C1 segment of cervical spinal cord (tissue), 14 donors: ENCODE results near the gene GABBR1.

ENCODE experiments used
- DNase-seq, 14 donors: peaks; one replicate each; lab custom pipeline; 2025; lab: John Stamatoyannopoulos, UW

The GABBR1 gene

DNA sequence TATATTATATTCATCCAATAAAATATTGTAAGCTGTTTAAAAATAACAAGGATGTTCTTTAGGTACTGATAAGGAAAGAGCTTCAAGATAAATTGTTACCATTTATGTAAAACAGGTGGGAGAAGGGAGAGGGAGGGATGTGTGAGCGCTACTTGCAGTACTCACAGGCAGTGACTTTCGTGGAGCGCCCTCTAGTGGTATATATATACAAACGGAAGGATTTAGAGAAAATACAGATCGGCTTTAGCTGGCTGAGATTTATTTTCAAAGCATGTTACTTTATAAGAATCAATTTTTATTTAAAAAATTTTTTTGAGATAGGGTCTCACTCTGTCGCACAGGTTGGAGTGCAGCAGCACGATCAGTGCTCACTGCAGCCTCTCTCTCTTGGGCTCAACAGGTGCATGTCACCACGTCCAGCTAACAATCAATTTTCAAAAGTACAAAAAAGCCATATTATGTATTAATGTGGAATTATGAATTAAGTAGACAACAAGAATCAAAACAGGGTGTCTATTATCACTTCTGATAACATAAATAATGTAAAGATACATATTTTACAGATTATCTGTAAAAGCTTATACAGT is 20.6 kb upstream of the GABBR1 start:
- DNase-seq = peak in 2 of 14 donors; percentile 18 to 70

DNA sequence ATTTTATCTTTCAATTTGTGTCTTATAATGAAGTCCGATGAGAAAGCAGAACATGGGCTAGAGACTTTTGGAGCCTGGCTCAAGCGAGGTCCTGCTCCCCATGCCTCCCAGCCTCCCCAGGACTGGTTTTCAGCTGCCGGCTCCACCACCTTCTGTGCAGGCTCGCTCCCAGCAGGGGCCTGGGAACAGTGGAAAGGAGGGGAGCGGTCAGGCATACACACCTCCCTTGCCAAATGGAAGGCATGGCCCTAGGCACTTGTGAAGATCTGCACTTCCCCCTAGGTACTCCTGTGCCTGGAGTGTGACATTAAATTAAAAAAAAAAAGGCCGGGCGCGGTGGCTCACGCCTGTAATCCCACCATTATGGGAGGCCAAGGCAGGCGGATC is 19.2 kb upstream of the GABBR1 start:
- DNase-seq = no peak

DNA sequence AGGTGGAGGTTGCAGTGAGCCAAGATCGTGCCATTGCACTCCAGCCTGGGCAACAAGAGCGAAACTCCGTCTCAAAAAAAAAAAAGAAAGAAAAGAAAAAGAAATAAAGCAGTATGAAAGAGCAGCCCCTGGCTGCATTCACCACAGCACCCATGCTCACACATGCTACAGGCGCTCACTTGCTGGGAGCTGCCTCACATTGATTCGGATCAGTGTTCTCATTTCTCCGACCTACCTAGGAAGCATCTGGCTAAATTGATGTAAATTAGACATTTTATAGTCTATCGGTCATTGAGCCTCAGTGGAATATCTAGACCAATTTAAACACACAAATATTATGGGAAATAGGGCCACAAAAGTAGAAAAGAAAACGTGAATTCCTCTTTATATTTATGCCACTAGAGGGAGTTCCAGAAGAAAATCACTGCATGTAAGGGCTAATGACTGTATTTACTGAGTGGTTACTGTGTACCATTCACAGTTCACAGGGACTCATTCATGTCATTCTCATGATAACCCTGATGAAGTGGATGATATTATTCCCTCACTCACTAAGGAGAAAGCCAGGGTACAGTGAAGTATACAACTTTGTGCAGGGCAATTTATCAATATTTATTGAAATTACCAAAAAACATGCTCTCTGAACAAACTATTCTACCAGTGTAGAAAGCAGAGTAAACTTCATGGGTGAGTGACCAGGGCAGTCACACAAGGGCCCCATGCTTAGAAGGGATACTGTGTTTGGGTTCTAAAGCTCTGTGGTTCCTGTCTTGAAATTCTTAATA is 18.6 kb upstream of the GABBR1 start:
- peak in 1 of 14 donors; percentile 14 for DNase-seq

DNA sequence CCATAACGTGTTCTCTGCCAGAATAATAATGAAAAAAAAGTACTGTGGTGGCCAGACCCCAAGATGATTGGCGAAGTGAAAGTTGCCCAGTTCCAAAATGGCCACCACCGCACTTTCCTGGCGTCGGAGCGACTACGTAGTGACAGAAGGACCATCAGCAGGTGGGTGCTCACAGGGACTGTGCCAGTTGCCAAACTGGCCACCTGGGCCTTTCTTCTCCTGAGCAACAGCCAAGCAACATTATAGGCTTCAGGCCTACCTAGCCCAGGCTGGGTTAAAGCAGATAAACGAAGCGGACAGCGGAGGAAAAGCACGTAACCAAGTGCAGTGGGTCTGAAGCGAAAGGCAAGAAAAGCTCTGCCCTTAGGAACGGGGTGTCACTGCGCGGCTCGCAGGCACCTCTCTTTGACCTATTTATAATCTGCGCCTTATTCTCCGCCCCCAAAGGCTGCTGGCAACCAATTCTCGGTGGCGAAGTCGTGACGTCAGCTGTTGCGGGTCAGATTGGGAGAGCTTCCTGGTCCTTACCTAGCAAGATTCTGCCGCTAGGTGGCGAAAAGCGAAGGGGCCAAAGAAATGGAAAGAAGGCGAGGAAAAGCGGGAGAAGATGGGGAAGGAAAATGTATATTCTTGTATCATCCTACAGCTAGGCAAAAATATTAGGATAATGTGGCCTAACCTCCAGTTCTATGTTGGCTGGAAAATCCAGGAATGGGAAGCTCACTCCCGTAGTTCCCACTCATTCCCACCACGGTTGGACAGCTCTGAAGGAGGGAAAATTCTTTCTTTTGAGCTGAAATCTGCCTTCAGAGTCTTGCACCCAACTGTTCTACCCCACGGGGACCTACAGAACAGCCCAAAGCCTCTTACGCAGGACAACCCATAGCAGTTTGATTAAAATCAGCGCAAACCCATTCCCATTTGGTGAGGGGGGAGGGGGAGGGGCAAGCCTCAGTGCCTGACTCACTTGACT is 17.0 kb upstream of the GABBR1 start:
- DNase-seq = peak; percentile 38 to 99 (median 93)

DNA sequence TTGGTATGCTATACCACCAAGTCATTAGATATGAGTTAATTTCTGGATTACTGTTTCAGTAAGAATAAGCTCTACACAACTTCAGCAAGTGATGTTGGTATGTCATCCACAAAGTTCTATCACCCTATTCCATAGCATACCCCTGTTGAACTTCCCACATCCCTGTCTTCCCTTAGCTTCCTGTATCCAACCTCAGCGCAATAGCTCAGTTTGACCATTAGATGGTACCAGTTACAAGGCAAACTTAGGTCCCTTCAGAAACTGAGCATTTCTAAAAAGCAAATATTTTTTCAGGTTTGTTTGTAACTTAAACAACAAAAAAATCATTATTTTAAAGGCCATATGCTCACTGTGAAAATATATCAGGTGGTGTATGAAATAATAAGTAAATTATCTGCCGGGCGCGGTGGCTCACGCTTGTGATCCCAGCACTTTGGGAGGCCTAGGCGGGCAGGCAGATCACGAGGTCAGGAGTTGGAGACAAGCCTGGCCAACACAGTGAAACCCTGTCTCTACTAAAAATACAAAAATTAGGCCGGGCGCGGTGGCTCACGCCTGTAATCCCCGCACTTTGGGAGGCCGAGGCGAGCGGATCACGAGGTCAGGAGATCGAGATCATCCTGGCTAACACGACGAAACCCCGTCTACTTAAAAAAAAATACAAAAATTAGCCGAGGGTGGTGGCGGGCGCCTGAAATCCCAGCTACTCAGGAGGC is 15.1 kb upstream of the GABBR1 start:
- DNase-seq = no peak

DNA sequence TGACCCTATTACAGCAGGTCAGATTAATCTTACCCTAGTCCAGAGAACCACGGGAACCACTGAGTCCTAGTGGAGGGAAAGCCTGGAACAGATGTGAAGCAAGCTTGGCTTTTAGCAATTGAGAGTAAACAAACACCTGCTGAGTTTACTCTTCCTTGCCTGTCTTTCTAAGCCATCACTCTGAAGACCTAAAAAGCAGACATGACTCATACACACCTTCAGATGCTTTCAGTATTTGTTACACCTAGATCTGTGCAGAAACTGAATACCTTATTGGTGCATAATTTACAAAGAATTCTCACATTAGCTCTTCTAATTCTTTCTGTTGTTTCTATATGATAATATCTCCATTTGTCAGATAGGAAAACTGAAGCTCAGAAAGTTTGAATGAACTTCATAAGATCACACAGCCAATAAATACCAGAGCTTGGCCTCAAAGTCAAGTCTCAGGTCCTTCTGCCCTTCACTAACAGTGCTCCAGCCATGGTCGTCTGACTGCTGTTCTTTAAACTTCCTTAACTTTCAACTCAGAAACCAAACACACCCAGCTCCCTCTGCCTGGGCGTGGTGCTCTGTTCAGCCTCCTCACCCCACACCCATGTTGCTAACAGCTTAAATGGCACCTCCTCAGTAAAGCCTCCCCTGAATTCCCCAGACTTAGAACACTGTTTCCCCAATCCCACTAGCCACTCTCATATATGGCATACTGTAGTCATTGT is 8.6 kb upstream of the GABBR1 start:
- DNase-seq = no peak

DNA sequence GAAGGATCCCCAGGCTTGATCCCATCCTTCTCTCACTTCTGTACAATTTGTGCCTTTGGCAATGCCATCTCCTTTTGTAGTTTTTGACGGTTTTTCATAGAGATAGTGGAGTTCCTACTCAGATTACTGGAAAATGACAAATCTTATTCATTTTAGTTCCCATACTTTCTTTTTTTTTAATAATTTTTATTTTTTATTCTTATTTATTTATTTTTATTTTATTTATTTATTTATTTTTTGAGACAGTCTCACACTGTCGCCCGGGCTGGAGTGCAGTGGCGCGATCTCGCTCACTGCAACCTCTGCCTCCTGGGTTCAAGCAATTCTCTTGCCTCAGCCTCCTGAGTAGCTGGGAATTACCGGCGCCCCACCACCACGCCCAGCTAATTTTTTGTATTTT is 4.3 kb upstream of the GABBR1 start:
- no peak for DNase-seq

DNA sequence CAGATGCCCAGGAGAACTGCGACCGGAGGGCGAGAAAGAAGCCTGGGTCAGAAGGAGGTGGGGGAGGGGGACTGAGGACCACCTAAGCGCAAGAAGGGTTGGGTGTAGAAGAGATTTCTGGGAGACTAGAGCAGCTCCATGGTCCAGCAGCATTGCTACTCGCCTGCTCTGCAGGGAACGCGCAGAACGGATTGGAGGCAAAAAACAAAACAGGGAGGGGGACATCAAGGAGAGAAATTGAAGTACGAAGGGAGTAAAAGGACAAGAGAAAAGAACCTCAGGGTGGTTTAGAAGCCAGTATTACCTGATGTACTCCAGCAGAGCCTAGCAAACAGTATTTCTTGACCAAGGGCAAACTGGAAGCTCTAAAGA is 537 bp upstream of the GABBR1 start:
- DNase-seq = peak in 2 of 14 donors; percentile 48 to 87

DNA sequence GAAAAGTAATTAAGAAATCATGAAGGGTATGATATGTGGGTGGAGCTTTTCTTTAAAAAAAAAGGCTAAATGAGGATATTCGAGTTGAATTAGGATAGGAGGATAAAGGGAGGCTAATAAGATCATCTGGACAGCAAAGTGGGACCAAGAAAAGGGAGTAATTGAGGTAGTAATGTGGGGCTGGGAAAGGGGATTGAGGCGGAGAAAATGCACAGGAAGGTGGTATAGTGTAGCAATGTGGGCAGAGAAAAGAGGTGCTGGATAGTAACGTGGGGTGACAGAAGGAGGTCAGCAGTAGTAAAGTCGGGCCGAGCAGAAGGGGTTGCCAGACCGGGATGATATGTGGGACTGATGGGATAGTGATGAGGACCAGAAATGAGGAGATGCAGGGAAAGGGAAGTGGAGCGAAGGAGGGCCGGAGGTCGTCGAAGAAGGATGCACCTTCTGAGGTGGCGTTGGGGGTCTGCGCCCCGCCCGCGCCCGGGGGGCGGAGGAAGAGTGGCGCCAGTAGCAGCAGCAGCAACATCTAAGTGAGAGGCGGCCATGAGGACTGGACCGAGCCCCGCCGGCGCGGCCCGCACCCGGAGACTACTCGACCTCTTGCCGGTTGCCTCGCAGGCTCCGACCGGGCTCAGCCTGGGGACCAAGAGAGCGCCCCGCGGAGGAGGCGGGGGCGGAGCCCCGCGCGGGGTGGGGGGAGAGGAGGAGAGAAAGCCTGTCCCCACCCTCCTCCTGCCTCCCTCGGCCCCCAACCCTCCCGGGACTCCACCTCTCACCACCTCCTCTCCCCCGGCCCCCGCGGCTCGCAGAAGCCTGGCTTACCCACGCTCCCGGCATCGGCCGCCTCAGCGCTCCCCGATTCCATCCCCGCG is 887 bp downstream of the GABBR1 start:
- peak in 9 of 14 donors; percentile 18 to 77 (median 49) for DNase-seq

DNA sequence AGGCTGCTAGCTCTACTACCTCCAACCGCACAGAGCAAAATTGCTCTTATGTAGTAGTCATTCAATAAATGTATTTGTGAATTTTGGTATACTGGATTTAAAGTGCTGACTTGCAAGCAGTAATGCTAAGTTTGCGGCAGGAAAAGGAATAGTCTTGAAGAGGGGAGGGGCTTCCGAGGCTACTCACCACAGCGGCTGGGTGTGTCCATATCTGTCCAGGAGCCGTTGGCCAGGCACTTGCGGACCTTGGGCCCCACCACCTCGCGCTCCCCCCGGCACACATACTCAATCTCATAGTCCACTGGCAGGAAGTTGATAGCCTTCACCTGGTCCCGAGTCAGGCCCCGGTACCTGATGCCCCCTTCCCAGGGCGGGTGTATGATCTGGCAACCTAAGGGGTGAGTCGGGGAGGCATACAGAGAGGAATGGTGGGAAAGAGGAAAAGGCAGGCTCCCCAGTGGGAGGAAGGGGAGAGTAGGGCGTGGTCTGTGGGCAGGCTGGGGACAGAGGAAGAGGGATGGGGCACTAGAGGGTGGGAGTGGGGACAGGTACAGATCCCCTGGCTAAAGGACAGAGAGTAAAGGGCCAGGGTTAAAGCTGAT is 1.7 kb downstream of the GABBR1 start:
- DNase-seq = peak in 1 of 14 donors; percentile 35

DNA sequence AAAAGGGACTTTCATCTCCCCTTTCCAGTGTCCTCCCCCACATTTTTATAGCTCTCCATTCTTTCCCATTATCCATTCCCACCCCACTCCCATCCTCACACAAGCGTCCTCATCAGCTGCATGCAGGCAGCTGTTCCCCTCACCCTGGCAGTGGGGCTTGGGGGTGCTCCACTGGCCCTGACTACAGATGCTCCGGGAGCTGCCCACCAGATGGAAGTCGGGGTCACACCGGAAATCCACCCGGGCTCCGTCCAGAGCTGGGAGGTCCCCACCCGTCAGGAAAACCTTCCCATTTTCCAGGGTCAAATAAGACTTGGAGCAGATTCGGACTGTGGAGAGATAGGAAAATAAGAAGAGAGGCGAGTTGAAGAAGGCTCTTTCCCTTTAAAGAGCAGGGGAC is 2.7 kb downstream of the GABBR1 start:
- no peak for DNase-seq

DNA sequence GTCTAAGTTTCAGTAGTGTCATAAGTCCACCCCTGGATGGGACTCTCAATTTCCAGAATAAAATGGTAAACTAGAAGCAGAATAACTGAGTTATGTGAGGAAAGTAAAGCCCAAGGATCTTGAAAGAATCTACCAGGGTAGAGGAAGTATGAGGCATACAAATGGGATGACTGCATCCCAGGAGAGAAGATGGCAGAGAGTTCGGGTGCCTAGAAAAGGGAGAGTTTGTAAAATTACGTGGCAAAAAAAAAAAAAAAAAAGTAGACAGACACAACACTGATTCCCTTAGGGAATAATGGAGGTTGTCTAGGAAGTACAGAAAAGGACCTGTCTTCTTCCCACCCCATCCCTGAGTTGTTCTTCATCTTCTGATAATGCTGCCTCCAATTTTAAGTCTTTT is 3.4 kb downstream of the GABBR1 start:
- DNase-seq = no peak

DNA sequence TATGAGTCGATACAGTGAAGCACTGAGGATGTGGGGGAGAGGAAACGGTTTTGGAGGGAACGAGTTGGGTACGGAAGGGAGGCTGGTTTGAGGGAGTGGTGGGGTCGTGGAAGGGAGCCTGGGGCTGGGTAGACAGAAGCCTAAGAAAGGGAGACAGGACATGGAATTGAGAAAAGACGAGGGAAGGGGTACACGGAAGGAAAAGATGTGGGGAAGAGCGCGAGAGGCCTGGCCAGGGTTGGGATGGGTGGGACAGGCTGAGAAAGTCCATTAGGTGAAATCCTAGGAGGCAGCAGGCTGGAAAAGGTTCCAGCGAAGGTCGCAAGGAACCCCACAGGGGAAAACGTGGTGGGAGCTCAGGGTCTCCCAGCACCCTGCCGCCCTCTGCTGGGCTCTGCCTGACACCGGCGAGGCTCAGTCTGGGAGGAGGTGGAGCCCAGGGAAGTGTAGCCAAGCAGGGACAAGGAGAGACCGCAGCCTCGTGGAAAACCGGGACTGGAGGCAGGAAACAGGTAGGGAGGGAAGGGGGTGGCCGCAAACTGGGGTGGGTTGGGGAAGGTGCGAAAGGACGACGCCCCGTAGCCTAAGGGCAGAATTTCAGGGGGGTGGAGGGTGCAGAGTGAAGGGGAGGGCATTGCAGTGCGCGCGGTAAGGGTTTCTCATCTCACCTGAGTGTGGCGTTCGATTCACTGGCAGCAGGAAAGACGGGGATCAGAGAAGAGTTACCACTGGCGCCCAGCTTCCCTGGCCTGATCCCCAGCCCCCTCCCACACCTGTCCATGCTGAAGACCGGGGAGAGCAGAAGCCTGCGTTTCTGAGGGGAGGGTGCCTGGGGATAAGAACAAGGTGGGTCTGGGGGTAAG is 4.3 kb downstream of the GABBR1 start:
- peak in 11 of 14 donors; percentile 29 to 81 (median 51) for DNase-seq

DNA sequence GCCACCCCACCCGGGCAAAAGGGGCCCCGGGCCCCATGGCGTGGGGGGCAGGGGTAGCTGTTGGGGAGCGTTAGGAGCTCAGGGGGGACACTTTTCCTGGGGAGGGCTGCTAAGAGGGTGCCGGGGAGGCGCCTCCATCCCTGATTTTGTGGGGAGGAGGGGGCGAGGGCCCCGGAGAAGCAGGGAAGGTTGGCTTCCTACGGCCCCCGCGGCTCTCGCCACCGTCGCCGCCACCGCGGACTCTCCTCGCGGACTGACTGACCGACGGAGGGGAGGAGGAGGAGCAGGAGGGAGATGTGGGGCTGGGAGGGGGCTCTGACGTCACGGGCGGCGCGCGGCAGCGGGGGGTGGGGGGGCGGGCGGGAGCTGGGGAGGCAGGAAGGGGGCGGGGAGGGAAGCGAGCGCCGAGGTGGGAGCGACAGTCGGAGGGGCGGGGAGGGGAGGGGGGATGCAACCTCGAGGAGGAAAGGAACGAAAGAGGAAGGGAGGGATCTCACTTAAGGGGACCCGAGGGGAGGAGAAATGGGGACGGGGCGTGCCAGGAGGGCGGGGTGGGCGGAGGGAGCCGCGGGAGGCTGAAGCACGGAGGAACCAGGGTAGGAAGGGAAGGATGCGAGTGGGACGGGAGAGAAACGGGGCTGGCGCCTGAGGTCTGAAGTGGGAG is 5.1 kb downstream of the GABBR1 start:
- peak in 11 of 14 donors; percentile 11 to 68 (median 57) for DNase-seq

DNA sequence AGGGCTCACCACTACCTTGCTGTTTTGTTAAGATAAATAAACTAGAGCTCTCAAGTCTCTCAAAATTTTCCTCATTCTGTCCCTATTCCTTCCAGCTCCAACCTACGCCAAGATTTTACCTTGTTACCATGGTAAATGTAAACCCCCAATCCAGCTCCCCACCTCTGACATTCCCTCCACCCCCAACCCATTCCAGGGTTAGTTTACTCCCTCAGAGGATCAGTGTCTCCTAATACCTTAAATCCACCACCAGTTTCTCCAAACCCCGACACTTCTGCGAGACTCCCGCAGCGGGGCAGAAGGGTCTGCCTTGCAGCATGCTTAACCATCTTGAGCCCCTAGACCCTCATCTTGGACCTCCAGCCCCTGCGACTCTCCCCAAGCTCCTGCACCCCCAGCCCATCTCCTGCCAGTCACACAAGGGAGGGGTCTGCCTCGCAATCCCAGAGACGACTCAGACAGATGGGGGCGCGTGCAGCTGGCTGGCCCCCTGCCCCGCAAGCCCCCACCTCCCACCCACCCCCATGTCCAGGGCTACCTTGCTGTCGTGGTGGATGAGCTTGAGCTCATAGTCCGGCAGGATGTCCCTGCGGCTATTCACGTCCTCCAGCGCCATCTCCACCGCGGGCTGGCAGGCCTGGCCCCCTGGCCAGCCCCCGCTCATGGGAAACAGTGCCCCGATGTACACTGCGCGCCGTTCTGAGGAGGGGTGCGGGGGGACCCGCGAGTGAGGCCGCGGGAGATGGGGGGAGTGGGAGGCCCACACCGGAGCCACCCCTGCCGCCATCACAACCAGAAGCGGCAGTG is 5.8 kb downstream of the GABBR1 start:
- peak in 1 of 14 donors; percentile 39 for DNase-seq

DNA sequence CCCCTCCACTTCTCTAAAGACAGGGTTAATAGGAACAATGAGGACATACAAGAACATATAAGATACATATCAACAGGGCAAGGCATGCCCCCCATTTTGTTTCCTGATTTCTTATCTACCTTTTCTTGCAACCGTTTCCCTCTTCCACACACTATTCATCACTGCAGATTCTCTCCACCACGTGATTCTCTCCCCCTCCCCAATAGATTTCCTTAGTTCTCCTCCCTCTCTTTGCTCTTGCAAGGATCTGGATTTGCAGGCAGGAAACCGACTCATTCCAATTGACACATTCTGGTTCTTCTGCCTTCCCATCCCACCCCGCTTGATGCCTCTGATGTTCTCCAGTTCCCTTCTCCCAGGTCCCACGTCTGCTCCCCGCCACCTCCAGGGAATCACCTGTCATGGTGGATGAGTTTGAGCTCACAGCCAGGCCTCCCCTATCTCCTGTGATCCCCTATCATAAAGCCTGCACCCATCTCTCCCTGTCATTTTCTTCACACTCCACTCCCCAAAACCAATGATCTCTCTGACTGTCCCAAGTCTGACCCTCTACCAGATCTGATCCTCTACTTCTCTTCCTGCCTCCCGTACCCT is 7.5 kb downstream of the GABBR1 start:
- DNase-seq = no peak

DNA sequence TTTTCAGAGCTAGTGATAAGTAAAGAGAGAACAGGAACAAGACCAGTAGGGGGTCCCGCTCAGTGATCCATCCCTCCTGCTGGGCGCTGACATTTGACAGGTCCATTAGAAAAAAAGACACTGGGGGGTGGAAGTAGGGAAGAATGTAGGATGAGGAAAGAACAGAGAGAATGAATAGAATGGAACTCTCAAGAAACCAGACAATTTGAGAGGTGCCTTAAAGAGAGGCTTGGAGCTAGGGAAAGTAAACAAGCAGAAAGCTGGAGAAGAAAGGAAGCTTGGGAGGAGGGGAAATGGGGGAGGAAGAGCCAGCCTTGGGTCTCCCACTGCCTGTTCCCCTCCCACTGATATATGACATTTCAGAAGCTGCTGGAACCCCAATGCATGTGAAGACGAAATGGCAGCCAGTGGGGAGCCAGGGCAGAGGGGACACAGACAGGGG is 8.4 kb downstream of the GABBR1 start:
- DNase-seq = peak in 1 of 14 donors; percentile 17
